GM19438 (cell line): ENCODE data around the gene KDM3A.

Experiments used
- ATAC-seq: cut with Tn5 transposase; IDR thresholded peaks from one replicate; pipeline ENCODE4 v1.9.1; 2021; ENCODE audit warnings: low read depth; ENCODE audit not compliant: unreplicated experiment

KDM3A gene

DNA sequence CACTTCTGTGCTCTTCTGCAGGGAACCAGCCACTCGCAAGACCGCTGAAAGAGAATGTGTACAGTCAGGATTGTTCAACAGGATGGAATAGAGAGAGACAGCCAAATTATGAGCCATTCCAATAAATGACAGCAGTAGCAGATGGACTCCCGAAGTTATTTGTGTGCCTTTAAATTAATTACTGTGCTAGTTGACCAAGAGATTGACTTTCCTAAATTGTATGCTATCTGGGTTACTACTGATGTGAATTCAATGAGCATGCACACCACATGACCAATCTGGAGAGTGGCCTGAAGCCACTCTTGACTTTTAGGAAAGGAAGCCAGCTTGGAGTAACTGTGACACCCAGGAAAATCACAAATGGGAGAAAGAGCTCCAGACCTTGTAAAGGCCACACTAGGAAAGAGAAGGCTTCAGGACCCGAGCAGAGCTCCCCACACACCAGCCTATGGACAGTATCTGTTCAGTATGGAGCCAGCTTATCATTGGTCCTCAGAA is 69.3 kb downstream of the KDM3A start:
- no peak for ATAC-seq

DNA sequence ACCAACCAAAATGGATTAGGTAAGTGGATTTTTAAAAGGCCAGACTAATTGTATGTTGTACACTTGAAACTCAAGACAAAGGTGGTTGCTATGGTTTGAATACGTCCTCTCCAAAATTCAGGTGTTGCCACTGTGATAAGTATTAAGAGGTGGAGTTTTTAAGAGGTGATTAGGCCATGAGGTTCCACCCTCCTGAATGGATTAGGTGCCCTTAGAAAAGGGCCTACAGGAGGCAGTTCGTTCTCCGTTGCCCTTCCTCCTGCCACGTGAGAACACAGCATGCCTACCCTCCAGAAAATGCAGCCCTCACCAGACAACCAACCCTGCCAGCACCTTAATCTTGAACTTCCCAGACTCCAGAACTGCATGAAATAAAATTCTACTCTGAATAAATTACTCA is 70.9 kb downstream of the KDM3A start:
- no peak for ATAC-seq

DNA sequence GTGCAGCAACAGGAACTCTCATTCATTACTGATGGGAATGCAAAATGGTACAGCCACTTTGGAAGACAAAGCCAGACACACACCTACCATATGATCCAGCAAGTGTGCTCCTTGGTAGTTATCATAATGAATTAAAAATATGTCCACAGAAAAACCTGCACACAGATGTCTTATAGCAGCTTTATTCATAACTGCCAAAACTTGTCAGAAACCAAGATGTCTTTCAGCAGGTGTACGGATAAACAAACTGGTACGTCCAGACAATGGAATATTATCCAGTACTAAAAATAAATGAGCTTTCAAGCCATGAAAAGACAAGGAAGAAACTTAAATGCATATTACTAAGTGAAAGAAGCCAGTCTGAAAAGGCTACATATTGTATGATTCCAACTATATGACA is 71.7 kb downstream of the KDM3A start:
- no peak for ATAC-seq

DNA sequence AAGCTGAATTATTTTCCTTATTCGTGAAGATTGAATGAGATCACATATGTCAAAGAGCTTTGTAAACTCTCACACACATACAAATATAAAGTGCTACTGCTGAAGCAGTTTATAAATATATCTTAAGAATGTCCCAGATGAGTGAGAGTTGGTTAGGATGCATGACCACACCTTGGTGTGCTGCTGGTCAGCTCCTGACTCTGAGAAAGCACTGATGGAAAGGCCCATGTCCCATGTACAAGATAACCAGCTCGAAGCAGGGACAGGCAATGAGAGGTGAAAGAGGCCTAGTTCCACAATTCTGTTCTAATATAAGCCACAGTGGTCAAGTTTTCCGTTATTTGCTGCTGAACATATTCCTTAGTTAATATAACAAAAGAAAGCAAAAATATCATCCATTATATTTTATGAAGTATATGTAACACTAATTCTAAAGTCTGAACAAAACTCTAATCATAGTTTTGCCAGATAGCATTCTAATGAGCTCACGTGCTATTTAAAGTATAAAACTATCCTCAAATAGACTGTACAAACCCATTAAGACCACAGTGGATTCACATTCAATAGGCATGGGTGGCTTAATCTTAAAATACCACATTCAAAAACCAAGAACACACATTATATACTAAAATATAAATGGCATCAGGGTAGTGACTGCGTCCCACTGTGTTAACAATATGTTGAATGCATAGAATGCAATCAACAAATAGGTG is 72.9 kb downstream of the KDM3A start:
- ATAC-seq: no peak

DNA sequence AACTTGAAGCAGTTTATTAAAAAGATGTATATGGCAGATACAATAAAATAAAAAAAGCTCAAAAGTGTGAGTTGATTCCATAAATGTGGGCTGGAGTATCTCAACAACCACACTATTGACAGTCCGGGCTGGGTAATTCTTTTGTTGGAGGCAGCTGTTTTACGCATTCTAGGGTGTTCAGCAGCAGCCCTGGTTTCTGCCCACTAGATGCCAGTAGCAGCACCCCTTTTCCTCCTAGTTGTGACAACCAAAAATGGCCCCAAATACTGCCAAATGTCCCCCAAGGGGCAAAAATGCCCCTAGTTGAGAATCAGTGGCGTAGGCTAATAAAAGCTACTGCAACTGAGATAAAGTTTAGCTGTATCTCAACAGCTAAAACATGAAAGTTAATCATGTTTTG is 77.3 kb downstream of the KDM3A start:
- ATAC-seq: no peak

DNA sequence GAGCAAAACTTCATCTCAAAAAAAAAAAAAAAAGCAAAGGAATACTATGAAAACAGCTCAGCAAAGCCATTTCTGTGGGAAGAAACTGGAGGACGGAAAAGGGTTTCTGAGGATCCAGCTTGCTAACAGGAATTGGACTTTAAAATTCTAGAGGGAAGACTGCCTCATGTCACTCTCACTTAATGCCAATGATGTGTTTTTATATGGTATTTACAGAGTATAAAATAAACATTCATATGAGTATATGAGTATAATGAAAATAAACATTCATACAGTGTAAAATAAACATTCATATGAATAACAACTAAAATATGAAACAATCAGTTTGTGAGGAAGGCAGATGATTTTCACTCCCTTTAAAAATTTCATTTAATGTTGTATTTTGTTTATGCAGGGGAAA is 78.2 kb downstream of the KDM3A start:
- no peak for ATAC-seq

DNA sequence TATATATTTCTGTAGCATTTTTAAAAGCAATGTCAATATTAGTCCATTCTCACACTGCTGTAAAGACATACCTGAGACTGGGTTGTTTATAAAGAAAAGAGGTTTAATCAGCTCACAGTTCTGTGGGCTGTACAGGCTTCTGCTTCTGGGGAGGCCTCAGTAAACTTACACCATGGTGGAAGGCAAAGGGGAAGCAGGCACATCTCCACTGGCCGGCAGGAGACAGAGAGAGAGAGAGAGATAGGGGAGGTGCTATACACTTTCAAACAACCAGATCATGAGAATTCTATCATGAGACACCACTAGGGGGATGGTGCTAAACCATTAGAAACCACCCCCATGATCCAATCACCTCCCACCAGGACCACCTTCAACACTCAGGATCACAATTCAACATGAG is 79.0 kb downstream of the KDM3A start:
- ATAC-seq: no peak

DNA sequence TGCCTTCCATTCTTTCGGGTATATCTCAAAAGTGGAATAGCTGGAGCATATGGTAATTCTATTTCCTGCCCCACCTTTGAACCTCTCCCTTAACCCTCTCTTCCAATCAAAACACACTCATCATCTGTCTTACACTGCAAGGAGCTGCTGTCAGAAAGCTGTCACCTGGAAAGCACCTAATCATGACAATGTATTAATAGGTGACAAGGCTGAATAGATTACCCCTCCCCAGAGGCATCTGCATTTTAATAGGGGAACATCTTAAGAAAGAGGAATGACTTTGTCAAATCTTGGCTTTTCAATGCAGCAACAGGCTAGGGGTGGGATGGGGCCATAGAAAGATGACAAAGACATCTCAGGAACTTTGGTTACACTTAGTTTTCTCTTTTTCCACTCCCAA is 80.8 kb downstream of the KDM3A start:
- ATAC-seq: no peak

DNA sequence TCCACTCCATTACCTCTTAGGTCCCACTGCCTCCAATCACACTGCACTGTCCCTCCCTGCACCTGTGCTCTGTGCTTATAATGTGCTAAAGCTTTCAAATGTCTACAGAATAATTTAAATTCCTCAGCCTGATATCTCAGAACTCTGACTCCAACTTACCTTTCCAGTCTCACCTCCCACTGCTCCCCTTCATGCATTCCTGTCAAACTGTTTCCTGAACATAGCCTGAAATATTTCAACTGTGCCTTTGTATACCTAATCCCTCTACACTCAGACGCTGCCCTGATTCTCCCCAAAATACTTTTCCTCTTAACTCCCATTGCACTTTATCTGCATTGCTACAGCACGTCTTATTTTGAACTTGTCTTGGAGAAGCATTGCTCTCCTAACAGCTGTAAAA is 81.5 kb downstream of the KDM3A start:
- no peak for ATAC-seq

DNA sequence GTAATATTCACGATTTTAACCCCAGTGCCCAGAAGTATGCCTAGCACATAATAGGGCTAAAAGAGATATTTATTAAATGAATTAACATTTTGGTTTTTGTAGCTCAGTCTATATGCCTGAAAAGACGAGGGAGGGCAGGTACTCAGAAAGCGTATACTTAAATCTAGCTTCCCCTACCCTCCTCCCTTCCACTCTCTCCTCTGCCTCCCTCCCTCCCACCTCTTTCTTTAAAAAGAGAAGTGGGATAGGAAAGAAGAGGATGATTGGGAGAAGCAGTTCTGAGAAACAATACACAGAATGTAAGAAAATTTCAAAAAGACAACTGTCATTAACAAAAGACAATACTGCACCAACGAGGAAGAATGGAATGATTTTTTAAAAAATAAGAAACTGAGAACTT is 82.3 kb downstream of the KDM3A start:
- no peak for ATAC-seq

DNA sequence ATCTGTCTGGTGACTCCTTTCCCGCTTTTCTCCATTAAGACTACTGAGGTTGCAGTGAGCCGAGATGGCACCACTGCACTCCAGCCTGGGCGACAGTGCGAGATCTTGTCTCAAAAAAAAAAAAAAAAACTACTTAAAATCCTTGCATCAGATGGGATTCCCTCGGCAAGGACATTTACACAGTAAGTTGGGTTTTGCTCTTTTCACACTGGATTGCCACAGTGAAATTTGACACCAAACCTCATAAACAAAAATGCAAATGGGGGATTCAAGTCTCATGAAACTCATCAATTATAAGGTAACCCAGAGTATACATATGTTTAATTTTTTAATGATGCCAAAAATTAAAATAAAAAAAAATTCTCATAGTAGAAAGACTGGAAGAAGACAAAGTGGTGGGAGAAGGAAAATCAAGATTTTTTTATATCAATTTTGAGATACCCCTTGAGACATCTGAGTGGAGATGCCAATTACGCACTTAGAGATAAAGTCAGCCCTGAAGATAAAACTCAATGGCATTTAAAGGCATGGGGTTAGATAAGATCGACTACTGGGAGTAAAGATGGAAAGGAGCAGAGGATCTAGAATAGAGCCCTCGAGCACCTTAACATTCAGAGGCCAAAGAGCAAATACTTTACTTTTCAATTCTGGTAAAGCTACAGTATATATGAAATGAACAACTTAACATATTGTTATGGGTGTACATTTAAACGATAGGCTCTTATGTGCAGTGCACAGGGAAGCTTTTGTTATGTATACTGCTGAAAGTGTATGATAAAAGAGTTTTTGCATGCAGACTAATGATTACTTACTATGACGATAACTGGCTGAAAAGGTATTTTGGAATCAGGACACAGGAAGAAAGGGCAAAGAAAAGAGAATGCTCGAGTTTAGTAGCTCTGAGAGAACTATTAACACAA is 84.5 kb downstream of the KDM3A start:
- no peak for ATAC-seq

DNA sequence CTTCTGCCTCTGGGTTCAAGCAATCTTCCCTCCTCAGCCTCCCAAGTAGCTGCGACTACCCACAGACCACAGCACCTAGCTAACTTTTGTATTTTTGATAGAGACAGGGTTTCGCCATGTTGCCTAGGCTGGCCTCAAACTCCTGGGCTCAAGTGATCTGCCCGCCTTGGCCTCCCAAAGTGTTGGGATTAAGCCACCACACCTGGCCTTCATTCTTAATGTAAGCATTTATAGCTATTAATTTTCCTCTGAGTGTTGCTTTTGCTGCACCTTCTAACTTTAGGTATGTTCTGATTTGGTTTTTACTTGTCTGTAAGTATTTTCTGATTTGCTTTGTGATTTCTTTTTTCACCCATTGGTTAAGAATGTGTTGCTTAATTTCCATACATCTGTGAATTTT is 92.4 kb downstream of the KDM3A start:
- no peak for ATAC-seq

DNA sequence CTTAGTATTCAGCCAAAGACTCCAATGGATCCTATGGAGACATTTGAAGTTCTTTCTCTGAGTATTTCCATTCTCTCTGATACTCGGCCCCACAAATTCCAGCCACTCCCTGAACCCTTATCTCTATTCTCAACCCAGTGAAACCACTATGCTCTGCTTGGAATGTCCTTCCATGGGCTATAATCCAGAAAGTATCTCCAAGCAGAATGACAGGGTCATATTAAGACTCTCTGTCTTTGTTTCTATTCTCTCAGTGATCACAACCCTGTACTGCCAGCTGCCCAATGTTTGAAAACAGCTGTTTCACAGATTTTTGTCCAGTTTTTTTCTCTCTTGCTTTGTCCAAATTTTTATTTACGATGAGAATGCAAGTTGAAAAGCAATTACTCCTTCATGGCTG is 100.2 kb downstream of the KDM3A start:
- no peak for ATAC-seq
